ENCODE measurements around the gene SERF1B.
"Not testable (repeated sequence)": the region's sequence is repeated elsewhere in the genome, so short reads cannot be mapped to it uniquely, and the experiment has no call there.

GRCh38 chr5:70020660-70021059 is 4.4 kb upstream of the SERF1B start:
- not testable (repeated sequence) for TF ChIP-seq CTCF (conservative IDR thresholded peaks at IDR 0.05); EZH2 (IDR thresholded peaks at IDR 0.05; ENCODE audit: low read depth)
